A673 (cell line): ENCODE measurements around the gene STRN. TPM values are rescaled to one million over a fixed set of nuclear protein-coding genes. Genes with fewer than 3 reads are reported as not detected.

Experiments
- BruUV-seq: library from RNA; stranded (reverse); fragments of 400-500 nt; replicated peaks from 2 replicates; lab custom pipeline; 2021; lab: Mats Ljungman, UMichigan
- CTCF ChIA-PET: fragments of 300-600 bp; sonication (Branson Sonifier 250); formaldehyde crosslinking; loops from one replicate; lab custom pipeline; 2022; ENCODE audit warnings: antibody characterized with exemption; lab: Charles Lee
- POLR2A ChIA-PET: fragments of 300-600 bp; sonication (Branson Sonifier 250); formaldehyde crosslinking; loops from one replicate; lab custom pipeline; 2022; ENCODE audit warnings: antibody characterized with exemption; ENCODE audit not compliant: low non-redundant PET; lab: Charles Lee
- DNase-seq: peaks from one replicate; pipeline ENCODE4 v3.0.0-alpha.2; 2015; ENCODE audit warnings: low spot score
- H3K27ac ChIP-seq: fragments of 200-600 bp; sonication (generic); 2 replicates; pipeline ENCODE4 v1.5.1; 2016; ENCODE audit warnings: mixed run types, low read depth, mild to moderate bottlenecking, mixed read lengths, antibody characterized with exemption, low read length; ENCODE audit not compliant: poor library complexity, severe bottlenecking
- H3K27me3 ChIP-seq: fragments of 200-600 bp; sonication (generic); replicated peaks from 2 replicates; pipeline ENCODE4 v1.6.1; 2017; ENCODE audit warnings: mixed run types, low read depth, mild to moderate bottlenecking, mixed read lengths, antibody characterized with exemption, low read length; ENCODE audit not compliant: insufficient read depth, poor library complexity
- H3K36me3 ChIP-seq: fragments of 200-600 bp; sonication (generic); 2 replicates; pipeline ENCODE4 v1.6.1; 2016; ENCODE audit warnings: mixed run types, mild to moderate bottlenecking, mixed read lengths, antibody characterized with exemption, low read length; ENCODE audit not compliant: insufficient read depth, poor library complexity, severe bottlenecking
- H3K4me1 ChIP-seq: fragments of 200-600 bp; sonication (generic); 2 replicates; pipeline ENCODE4 v1.6.1; 2017; ENCODE audit warnings: mixed run types, mild to moderate bottlenecking, mixed read lengths, antibody characterized with exemption, low read length; ENCODE audit not compliant: insufficient read depth, poor library complexity, severe bottlenecking
- H3K4me3 ChIP-seq: fragments of 200-600 bp; sonication (generic); 2 replicates; pipeline ENCODE4 v1.5.1; 2016; ENCODE audit warnings: low read depth, mixed run types, mild to moderate bottlenecking, mixed read lengths, low read length; ENCODE audit not compliant: poor library complexity, severe bottlenecking
- H3K9me3 ChIP-seq: fragments of 200-600 bp; sonication (generic); 2 replicates; pipeline ENCODE4 v1.6.1; 2016; ENCODE audit warnings: mixed run types, low read depth, mild to moderate bottlenecking, mixed read lengths, antibody characterized with exemption, low read length; ENCODE audit not compliant: poor library complexity, severe bottlenecking
- CTCF ChIP-seq: fragments of 300-800, 200-600 bp; sonication (generic); conservative IDR thresholded peaks from 2 replicates; pipeline ENCODE4 v1.5.1; 2017; ENCODE audit warnings: low read depth, mild to moderate bottlenecking, antibody characterized with exemption, low read length, moderate library complexity, mixed read lengths
- EZH2 ChIP-seq: fragments of 200-600 bp; sonication (generic); IDR thresholded peaks from 2 replicates; pipeline ENCODE4 v1.6.1; 2017; ENCODE audit warnings: borderline replicate concordance, low read depth, mild to moderate bottlenecking, mixed read lengths, antibody characterized with exemption, low read length; ENCODE audit not compliant: poor library complexity, severe bottlenecking
- intact Hi-C: fragments of 100-400 bp; cut with micrococcal nuclease; formaldehyde crosslinking; loops from one replicate; pipeline ENCODE4 v1.10.0; 2022; ENCODE audit not compliant: unreplicated experiment
- total RNA-seq: library from RNA; stranded (reverse); gene quantifications from 2 replicates; pipeline ENCODE4 v1.2.3, GENCODE V29; 2021

STRN gene
- total RNA-seq, 1 experiment from 2014 or later = 36.1 TPM

- no TSS peak for BruUV-seq
- Histone ChIP-seq H3K36me3 (peaks cover 21% of the 10 kb centered on the region), H3K27ac (no peak overlapping the region), H3K27me3 (no peaks in the 10 kb centered on the region), H3K4me1 (no peaks in the 10 kb centered on the region), H3K4me3 (no peak overlapping the region), H3K9me3 (no peaks in the 10 kb centered on the region)
- ChIA-PET CTCF (no interaction called here), POLR2A (no interaction called here)
- no peak for TF ChIP-seq CTCF
- no peak for TF ChIP-seq EZH2
- DNase-seq = no peak
- intact Hi-C loops = no loop called here
Measured at GRCh38 chr2:36849265-36849664, 117.1 kb downstream of the STRN start.

- intact Hi-C loops = no loop called here
- H3K27ac ChIP-seq = no peak overlapping the region
- H3K36me3 ChIP-seq = peaks cover 11% of the 10 kb centered on the region
- no TSS peak for BruUV-seq
- TF ChIP-seq CTCF (no peak), EZH2 (no peak)
- POLR2A ChIA-PET = no interaction called here
- H3K4me1 ChIP-seq = no peaks in the 10 kb centered on the region
- DNase-seq = no peak
- H3K9me3 ChIP-seq = no peaks in the 10 kb centered on the region
- CTCF ChIA-PET = no interaction called here
- no peak overlapping the region for H3K4me3 ChIP-seq
- H3K27me3 ChIP-seq = no peaks in the 10 kb centered on the region
Measured at GRCh38 chr2:36843838-36844237, 122.5 kb downstream of the STRN start.

- no peaks in the 10 kb centered on the region for H3K9me3 ChIP-seq
- H3K4me3 ChIP-seq = no peak overlapping the region
- CTCF ChIA-PET = no interaction called here
- no peak for TF ChIP-seq CTCF
- TF ChIP-seq EZH2 = no peak
- BruUV-seq = no TSS peak
- POLR2A ChIA-PET = no interaction called here
- no peak overlapping the region for H3K27ac ChIP-seq
- intact Hi-C loops = no loop called here
- no peak for DNase-seq
- no peaks in the 10 kb centered on the region for H3K36me3 ChIP-seq
- H3K27me3 ChIP-seq = no peaks in the 10 kb centered on the region
- H3K4me1 ChIP-seq = peaks cover 4% of the 10 kb centered on the region
Measured at GRCh38 chr2:36839976-36840617, 126.2 kb downstream of the STRN start.
